CD14-positive monocyte (primary cell): ENCODE data around the gene RGS7. TPM values are rescaled to one million over a fixed set of nuclear protein-coding genes. Genes with fewer than 3 reads are reported as not detected.

Experiments used
- DNase-seq, 3 donors: peaks; one replicate each; pipeline ENCODE4 v3.0.0-alpha.2; 2011 to 2022
- H2AFZ ChIP-seq: 2 replicates; pipeline ENCODE4 v1.6.0; 2012; ENCODE audit warnings: mild to moderate bottlenecking, low read depth, low read length, inconsistent platforms; ENCODE audit not compliant: insufficient read depth, poor library complexity, severe bottlenecking
- H3K27ac ChIP-seq, 2 donors: 1 replicate in 1 of 2; 2 replicates in 1 of 2; pipeline ENCODE4 v1.5.1; 2012 to 2013; ENCODE audit warnings: low read length in 2 of 2, control low read depth in 1 of 2, inconsistent platforms in 1 of 2, low read depth in 1 of 2, mild to moderate bottlenecking in 1 of 2
- H3K27me3 ChIP-seq, 2 donors: one replicate each; pipeline versions ENCODE4 v1.6.0 to v1.6.1; 2011 to 2013; ENCODE audit warnings: low read length in 2 of 2; ENCODE audit not compliant: control insufficient read depth in 2 of 2, insufficient read depth in 2 of 2
- H3K36me3 ChIP-seq, 2 donors: replicated peaks in 1 of 2; 1 replicate in 1 of 2; 2 replicates in 1 of 2; pipeline versions ENCODE4 v1.5.1 to v1.6.1; 2012 to 2013; ENCODE audit warnings: low read length in 2 of 2, control low read depth in 1 of 2, inconsistent platforms in 1 of 2, mild to moderate bottlenecking in 1 of 2; ENCODE audit not compliant: insufficient read depth in 2 of 2, control insufficient read depth in 1 of 2
- H3K4me1 ChIP-seq, 2 donors: 1 replicate in 1 of 2; 2 replicates in 1 of 2; pipeline versions ENCODE4 v1.5.1 to v1.6.1; 2012 to 2013; ENCODE audit warnings: low read length in 2 of 2, control low read depth in 1 of 2, inconsistent platforms in 1 of 2, mild to moderate bottlenecking in 1 of 2, moderate library complexity in 1 of 2; ENCODE audit not compliant: insufficient read depth in 2 of 2, control insufficient read depth in 1 of 2
- H3K4me2 ChIP-seq: replicated peaks from 2 replicates; pipeline ENCODE3; 2012; ENCODE audit warnings: low read length, moderate library complexity, mild to moderate bottlenecking; ENCODE audit not compliant: poor library complexity, severe bottlenecking; ENCODE audit errors: extremely low read depth
- H3K4me3 ChIP-seq, 3 experiments: fragments of 200-600 bp in 1 of 3; sonication (generic) in 1 of 3; replicated peaks in 1 of 3; 1 replicate in 2 of 3; 2 replicates in 1 of 3; pipeline ENCODE4 v1.5.1; 2011 to 2013; ENCODE audit warnings: low read length in 3 of 3, mild to moderate bottlenecking in 3 of 3, control low read depth in 2 of 3, low read depth in 2 of 3, inconsistent platforms in 1 of 3, moderate library complexity in 1 of 3
- H3K79me2 ChIP-seq: 2 replicates; pipeline ENCODE4 v1.6.0; 2012; ENCODE audit warnings: mild to moderate bottlenecking, control low read depth, inconsistent platforms, low read length, moderate library complexity; ENCODE audit not compliant: insufficient read depth
- H3K9ac ChIP-seq: 2 replicates; pipeline ENCODE4 v1.6.0; 2017; ENCODE audit warnings: low read length, mild to moderate bottlenecking; ENCODE audit not compliant: insufficient read depth, poor library complexity, severe bottlenecking
- H3K9me3 ChIP-seq, 2 donors: replicated peaks in 1 of 2; 1 replicate in 1 of 2; 2 replicates in 1 of 2; pipeline versions ENCODE4 v1.5.1 to v1.6.1; 2012 to 2013; ENCODE audit warnings: low read length in 2 of 2, control low read depth in 1 of 2; ENCODE audit not compliant: control insufficient read depth in 1 of 2, insufficient read depth in 1 of 2
- H4K20me1 ChIP-seq: 2 replicates; pipeline ENCODE4 v1.6.0; 2012; ENCODE audit warnings: mild to moderate bottlenecking, low read length, control low read depth, moderate library complexity; ENCODE audit not compliant: insufficient read depth
- H3K27ac Mint-ChIP-seq, 7 donors: one replicate each; pipeline ENCODE4 v1.8.0; 2020; ENCODE audit warnings: mild to moderate bottlenecking in 7 of 7, mixed read lengths in 7 of 7, moderate library complexity in 6 of 7, inconsistent platforms in 2 of 7
- H3K27me3 Mint-ChIP-seq, 3 donors: one replicate each; pipeline ENCODE4 v1.8.0; 2021 to 2022; ENCODE audit warnings: low read depth in 3 of 3, mild to moderate bottlenecking in 3 of 3, mixed read lengths in 3 of 3, moderate library complexity in 3 of 3, inconsistent platforms in 1 of 3
- H3K36me3 Mint-ChIP-seq, 2 donors: one replicate each; pipeline ENCODE4 v1.8.0; 2020; ENCODE audit warnings: mixed read lengths in 2 of 2, inconsistent platforms in 1 of 2, mild to moderate bottlenecking in 1 of 2
- H3K4me1 Mint-ChIP-seq: one replicate; pipeline ENCODE4 v1.8.0; 2020; ENCODE audit warnings: mild to moderate bottlenecking, mixed read lengths
- H3K4me3 Mint-ChIP-seq, 2 donors: one replicate each; pipeline ENCODE4 v1.8.0; 2020; ENCODE audit warnings: mild to moderate bottlenecking in 2 of 2, mixed read lengths in 2 of 2, moderate library complexity in 1 of 2
- H3K9me3 Mint-ChIP-seq, 7 donors: one replicate each; pipeline ENCODE4 v1.8.0; 2020 to 2022; ENCODE audit warnings: mixed read lengths in 7 of 7, mild to moderate bottlenecking in 6 of 7, moderate library complexity in 6 of 7, inconsistent platforms in 2 of 7
- CTCF ChIP-seq: fragments of 200-600 bp; IDR thresholded peaks from one replicate; pipeline ENCODE4 v1.8.0; 2022; ENCODE audit warnings: antibody characterized with exemption, mild to moderate bottlenecking
- WGBS: methylation state at CpG from one replicate; pipeline ENCODE4 v1.1.5; 2013; ENCODE audit warnings: missing lambda C conversion rate; ENCODE audit not compliant: insufficient coverage; 5-methylcytosine and 5-hydroxymethylcytosine counted together
- intact Hi-C, 2 donors: fragments of 100-400 bp; cut with micrococcal nuclease; formaldehyde crosslinking; loops; one replicate each; pipeline versions ENCODE4 v1.15.0 to v1.15.1; 2023
- polyA plus RNA-seq, 3 donors: library from polyadenylated mRNA; depleted of rRNA in 1 of 3; unstranded in 2 of 3; stranded (reverse) in 1 of 3; fragments of 300-500 nt in 2 of 3; fragments of >200 nt in 1 of 3; fragmentation: Illumina TruSeq in 2 of 3; gene quantifications; 1 replicate in 2 of 3; 2 replicates in 1 of 3; pipeline ENCODE4 v1.2.3, GENCODE V29; 2012 to 2021

The RGS7 gene
- polyA plus RNA-seq, 3 donors, result not detected

DNA sequence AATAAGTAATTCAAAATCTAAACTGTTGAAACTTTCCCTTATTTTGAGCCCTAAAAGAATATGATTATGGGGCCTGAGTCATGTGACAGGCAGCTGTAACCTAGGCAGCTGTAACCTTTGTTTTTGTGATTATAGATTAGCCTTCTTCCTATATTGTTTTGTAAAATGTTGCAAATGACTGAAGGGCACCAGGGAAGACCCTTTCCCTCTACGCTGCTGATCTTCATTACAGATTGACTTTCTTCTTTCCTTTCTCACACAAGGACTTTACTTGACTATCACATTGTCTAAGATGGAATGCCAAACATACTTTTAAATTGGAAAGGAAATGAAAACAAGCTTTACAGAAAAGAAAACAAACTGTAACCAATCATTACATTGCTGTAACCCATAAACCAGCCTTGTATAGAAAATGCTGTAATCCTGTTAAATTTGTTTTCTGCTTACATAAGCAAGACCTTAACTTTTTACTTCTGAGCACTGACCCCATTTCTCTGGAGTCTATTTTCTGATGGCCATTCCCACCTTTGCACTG is 242.2 kb downstream of the RGS7 start:
- Histone ChIP-seq H4K20me1 (no peaks in the 10 kb centered on the region), H3K4me3 (no peak overlapping the region), H3K27ac (no peak overlapping the region), H3K27me3 (no peaks in the 10 kb centered on the region), H3K36me3 (no peaks in the 10 kb centered on the region), H3K4me2 (no peak overlapping the region), H3K79me2 (no peaks in the 10 kb centered on the region), H2AFZ (no peak overlapping the region), H3K9ac (no peak overlapping the region), H3K9me3 (peaks cover 0 to 7% of the 10 kb centered on the region in 2 donors), H3K4me1 (no peaks in the 10 kb centered on the region)
- no peaks in the 10 kb centered on the region for H3K4me1 Mint-ChIP-seq
- intact Hi-C loops, result no loop called here
- no peaks in the 10 kb centered on the region for H3K36me3 Mint-ChIP-seq
- H3K4me3 Mint-ChIP-seq, result no peak overlapping the region
- peaks cover 0 to 9% (median 3%) of the 10 kb centered on the region in 7 donors for H3K9me3 Mint-ChIP-seq
- H3K27me3 Mint-ChIP-seq, result no peaks in the 10 kb centered on the region
- no peak for DNase-seq
- H3K27ac Mint-ChIP-seq, result no peak overlapping the region
- no peak for TF ChIP-seq CTCF
- no CpG with 5 or more reads among the region's 1 CpG for WGBS

- H3K4me3 ChIP-seq, result no peak overlapping the region
- H3K27me3 ChIP-seq, result no peaks in the 10 kb centered on the region
- no peak overlapping the region for H3K9ac ChIP-seq
- Mint-ChIP-seq H3K4me1 (no peaks in the 10 kb centered on the region), H3K27me3 (no peaks in the 10 kb centered on the region), H3K9me3 (peaks cover 0 to 9% (median 5%) of the 10 kb centered on the region in 7 donors), H3K4me3 (no peak overlapping the region), H3K36me3 (no peaks in the 10 kb centered on the region), H3K27ac (no peak overlapping the region)
- H3K4me2 ChIP-seq, result no peak overlapping the region
- no CpG with 5 or more reads among the region's 5 CpGs for WGBS
- H3K9me3 ChIP-seq, result peaks cover 0 to 7% of the 10 kb centered on the region in 2 donors
- H4K20me1 ChIP-seq, result no peaks in the 10 kb centered on the region
- DNase-seq, result no peak
- no peaks in the 10 kb centered on the region for H3K36me3 ChIP-seq
- no peaks in the 10 kb centered on the region for H3K4me1 ChIP-seq
- intact Hi-C loops, result no loop called here
- H3K27ac ChIP-seq, result no peak overlapping the region
- no peak overlapping the region for H2AFZ ChIP-seq
- no peaks in the 10 kb centered on the region for H3K79me2 ChIP-seq
- TF ChIP-seq CTCF, result no peak
These were observed 243.4 kb downstream of the RGS7 start for GRCh38 chr1:241113557-241113956.
